Smooth muscle cell (in vitro differentiated cells): ENCODE measurements around the gene FBF1. TPM values are rescaled to one million over a fixed set of nuclear protein-coding genes. Genes with fewer than 3 reads are reported as not detected.

Source experiments
- DNase-seq: peaks from one replicate; lab custom pipeline; 2025; ENCODE audit not compliant: unreplicated experiment; lab: John Stamatoyannopoulos, UW
- H2AFZ ChIP-seq: fragments of 200-600 bp; sonication (generic); 2 replicates; pipeline ENCODE4 v1.6.0; 2016; ENCODE audit warnings: antibody characterized with exemption, low read depth, mild to moderate bottlenecking
- H3F3A ChIP-seq: fragments of 200-600 bp; sonication (generic); 2 replicates; pipeline ENCODE4 v1.6.0; 2017; ENCODE audit warnings: antibody characterized with exemption, low read depth
- H3K27ac ChIP-seq: fragments of 200-600 bp; sonication (generic); 2 replicates; pipeline ENCODE4 v1.5.1; 2016; ENCODE audit warnings: low read depth, mild to moderate bottlenecking
- H3K27me3 ChIP-seq: fragments of 200-600 bp; sonication (generic); 2 replicates; pipeline ENCODE4 v1.6.1; 2016; ENCODE audit warnings: low read depth, mild to moderate bottlenecking
- H3K36me3 ChIP-seq: fragments of 200-600 bp; sonication (generic); 2 replicates; pipeline ENCODE4 v1.5.1; 2016; ENCODE audit warnings: low read depth
- H3K4me1 ChIP-seq: fragments of 200-600 bp; sonication (generic); 2 replicates; pipeline ENCODE4 v1.5.1; 2016; ENCODE audit warnings: low read depth
- H3K4me2 ChIP-seq: fragments of 200-600 bp; sonication (generic); 2 replicates; pipeline ENCODE4 v1.6.0; 2016; ENCODE audit warnings: mild to moderate bottlenecking
- H3K4me3 ChIP-seq: fragments of 200-600 bp; sonication (generic); 2 replicates; pipeline ENCODE4 v1.5.1; 2016; ENCODE audit warnings: mild to moderate bottlenecking
- H3K79me2 ChIP-seq: fragments of 200-600 bp; sonication (generic); 2 replicates; pipeline ENCODE4 v1.6.0; 2016; ENCODE audit warnings: low read depth, mild to moderate bottlenecking
- H3K9ac ChIP-seq: fragments of 200-600 bp; sonication (generic); 2 replicates; pipeline ENCODE4 v1.6.0; 2016; ENCODE audit warnings: low read depth
- H3K9me3 ChIP-seq: fragments of 200-600 bp; sonication (generic); replicated peaks from 2 replicates; pipeline ENCODE4 v1.5.1; 2016; ENCODE audit warnings: low read depth
- H4K20me1 ChIP-seq: fragments of 200-600 bp; sonication (generic); 2 replicates; pipeline ENCODE4 v1.6.0; 2016; ENCODE audit warnings: low read depth
- WGBS: methylation state at CpG from one replicate; pipeline ENCODE4 v1.1.7; 2016; ENCODE audit warnings: low lambda C conversion rate; 5-methylcytosine and 5-hydroxymethylcytosine counted together
- polyA plus RNA-seq: library from polyadenylated mRNA; unstranded; fragments of >200 nt; fragmentation: Nextera tagmentation; extraction: Ambion mirVana; gene quantifications from 2 replicates; pipeline ENCODE4 v1.2.1, GENCODE V29; 2016
- total RNA-seq: library from RNA; depleted of rRNA; stranded (reverse); fragments of >200 nt; gene quantifications from 2 replicates; pipeline ENCODE4 v1.2.3, GENCODE V29; 2014
- TF ChIP-seq, protein P1 (sequence below): fragments of 200-600 bp; sonication (generic); IDR thresholded peaks from 2 replicates; pipeline ENCODE4 v1.5.1; 2017; ENCODE audit warnings: borderline replicate concordance, mild to moderate bottlenecking, antibody characterized with exemption; ENCODE audit not compliant: insufficient read depth, poor library complexity, severe bottlenecking

The FBF1 gene
- total and polyA plus RNA-seq, 2 experiments from 2014 or later: 4.6 to 8.4 TPM

DNA sequence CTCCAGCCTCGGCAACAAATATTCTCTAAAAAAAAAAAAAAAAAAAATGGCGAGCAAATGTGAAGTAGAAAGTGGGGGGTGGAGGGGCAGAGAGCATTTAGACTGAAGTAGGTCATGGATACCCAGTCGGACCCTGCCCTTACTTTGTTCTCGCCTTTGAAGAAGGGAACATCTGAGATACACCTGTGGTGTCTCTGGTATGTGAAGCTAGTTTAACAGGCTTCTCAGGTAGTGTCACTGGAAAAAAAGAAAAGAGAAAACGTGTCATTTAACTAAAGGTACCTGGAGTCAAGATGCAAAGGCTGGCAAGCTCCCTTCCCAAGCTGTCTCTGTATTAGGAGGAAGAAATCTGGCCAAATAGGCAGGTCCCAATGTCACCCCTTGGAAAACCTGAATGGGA lies 8.0 kb downstream of the FBF1 start:
- Histone ChIP-seq H2AFZ (no peak overlapping the region), H3K36me3 (no peaks in the 10 kb centered on the region), H3K9me3 (no peaks in the 10 kb centered on the region), H3K4me1 (no peaks in the 10 kb centered on the region), H3K9ac (no peak overlapping the region), H3F3A (no peaks in the 10 kb centered on the region), H4K20me1 (no peaks in the 10 kb centered on the region), H3K79me2 (no peaks in the 10 kb centered on the region), H3K27ac (no peak overlapping the region), H3K27me3 (no peaks in the 10 kb centered on the region), H3K4me3 (no peak overlapping the region), H3K4me2 (no peak overlapping the region)
- WGBS: 88% methylated on average over 5 of the region's 5 CpGs
- no peak for DNase-seq
- TF ChIP-seq, protein P1, sequence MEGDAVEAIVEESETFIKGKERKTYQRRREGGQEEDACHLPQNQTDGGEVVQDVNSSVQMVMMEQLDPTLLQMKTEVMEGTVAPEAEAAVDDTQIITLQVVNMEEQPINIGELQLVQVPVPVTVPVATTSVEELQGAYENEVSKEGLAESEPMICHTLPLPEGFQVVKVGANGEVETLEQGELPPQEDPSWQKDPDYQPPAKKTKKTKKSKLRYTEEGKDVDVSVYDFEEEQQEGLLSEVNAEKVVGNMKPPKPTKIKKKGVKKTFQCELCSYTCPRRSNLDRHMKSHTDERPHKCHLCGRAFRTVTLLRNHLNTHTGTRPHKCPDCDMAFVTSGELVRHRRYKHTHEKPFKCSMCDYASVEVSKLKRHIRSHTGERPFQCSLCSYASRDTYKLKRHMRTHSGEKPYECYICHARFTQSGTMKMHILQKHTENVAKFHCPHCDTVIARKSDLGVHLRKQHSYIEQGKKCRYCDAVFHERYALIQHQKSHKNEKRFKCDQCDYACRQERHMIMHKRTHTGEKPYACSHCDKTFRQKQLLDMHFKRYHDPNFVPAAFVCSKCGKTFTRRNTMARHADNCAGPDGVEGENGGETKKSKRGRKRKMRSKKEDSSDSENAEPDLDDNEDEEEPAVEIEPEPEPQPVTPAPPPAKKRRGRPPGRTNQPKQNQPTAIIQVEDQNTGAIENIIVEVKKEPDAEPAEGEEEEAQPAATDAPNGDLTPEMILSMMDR: no peak

DNA sequence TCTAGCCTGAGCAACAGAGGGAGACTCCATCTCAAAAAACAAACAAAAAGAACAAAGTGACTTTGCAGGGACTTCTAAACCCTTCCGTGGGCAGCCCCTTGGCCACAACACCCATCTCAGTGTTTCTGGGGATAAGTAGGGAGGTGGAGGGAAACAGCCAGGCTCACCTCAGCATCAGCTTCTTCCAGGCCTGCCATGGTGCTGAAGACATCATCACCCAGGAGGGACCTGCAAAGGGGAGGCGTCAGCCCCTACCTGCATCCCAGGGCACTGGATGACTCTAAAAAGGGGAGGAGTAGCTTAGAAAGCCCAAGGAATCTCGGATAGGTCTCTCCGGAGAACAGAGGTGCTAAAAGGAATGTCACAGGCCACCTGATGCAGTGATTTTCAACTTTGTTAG lies 9.8 kb downstream of the FBF1 start:
- Histone ChIP-seq H3K27ac (no peak overlapping the region), H3K9me3 (no peaks in the 10 kb centered on the region), H4K20me1 (no peaks in the 10 kb centered on the region), H3K4me3 (no peak overlapping the region), H3K4me1 (no peaks in the 10 kb centered on the region), H3K27me3 (no peaks in the 10 kb centered on the region), H3K9ac (no peak overlapping the region), H3K79me2 (no peaks in the 10 kb centered on the region), H3K4me2 (no peak overlapping the region), H3F3A (no peaks in the 10 kb centered on the region), H3K36me3 (no peaks in the 10 kb centered on the region), H2AFZ (no peak overlapping the region)
- TF ChIP-seq, protein P1: no peak
- no peak for DNase-seq
- WGBS: 86% methylated on average over 4 of the region's 4 CpGs

GRCh38 chr17:75927286-75927922 lies 13.4 kb downstream of the FBF1 start:
- TF ChIP-seq, protein P1: peak; percentile 20
- H3K79me2 ChIP-seq: no peaks in the 10 kb centered on the region
- H4K20me1 ChIP-seq: no peaks in the 10 kb centered on the region
- no peak overlapping the region for H3K27ac ChIP-seq
- no peaks in the 10 kb centered on the region for H3K36me3 ChIP-seq
- no peaks in the 10 kb centered on the region for H3K4me1 ChIP-seq
- H3F3A ChIP-seq: no peaks in the 10 kb centered on the region
- no peak overlapping the region for H3K9ac ChIP-seq
- H3K27me3 ChIP-seq: no peaks in the 10 kb centered on the region
- no peak overlapping the region for H3K4me3 ChIP-seq
- no peak overlapping the region for H2AFZ ChIP-seq
- no peaks in the 10 kb centered on the region for H3K9me3 ChIP-seq
- no peak for DNase-seq
- H3K4me2 ChIP-seq: no peak overlapping the region
- WGBS: 83% methylated on average over 6 of the region's 6 CpGs

DNA sequence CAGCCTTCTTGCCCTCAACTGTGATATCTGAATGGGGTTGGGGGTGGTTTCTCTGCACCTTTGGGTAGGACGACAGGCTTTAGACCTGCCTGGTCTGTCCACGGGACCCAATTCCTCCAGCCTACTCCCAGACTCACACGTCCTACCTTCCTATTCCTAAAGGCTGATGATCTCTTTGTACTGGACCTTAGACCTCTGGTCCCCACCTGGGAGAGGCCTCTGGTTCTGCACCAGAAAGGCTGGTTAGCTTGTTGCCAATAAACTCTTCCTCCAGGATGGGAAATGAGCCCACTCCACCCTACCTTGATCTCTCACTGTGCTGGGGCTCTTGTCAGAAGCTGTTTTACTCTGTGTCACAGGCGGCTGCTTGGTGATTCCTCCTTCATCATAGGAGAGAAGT lies 14.4 kb downstream of the FBF1 start:
- H3K27ac ChIP-seq: no peak overlapping the region
- H3F3A ChIP-seq: no peaks in the 10 kb centered on the region
- TF ChIP-seq, protein P1: no peak
- WGBS: 97% methylated on average over 4 of the region's 4 CpGs
- H3K4me1 ChIP-seq: no peaks in the 10 kb centered on the region
- no peaks in the 10 kb centered on the region for H3K36me3 ChIP-seq
- no peaks in the 10 kb centered on the region for H3K79me2 ChIP-seq
- no peak overlapping the region for H2AFZ ChIP-seq
- H4K20me1 ChIP-seq: no peaks in the 10 kb centered on the region
- H3K9me3 ChIP-seq: no peaks in the 10 kb centered on the region
- H3K27me3 ChIP-seq: no peaks in the 10 kb centered on the region
- H3K9ac ChIP-seq: no peak overlapping the region
- DNase-seq: no peak
- H3K4me2 ChIP-seq: no peak overlapping the region
- H3K4me3 ChIP-seq: no peak overlapping the region
